HG03521 (cell line): ENCODE results near the gene SPINK4.

ENCODE experiments used
- ATAC-seq: cut with Tn5 transposase; IDR thresholded peaks from one replicate; pipeline ENCODE4 v1.9.1; 2021; ENCODE audit warnings: mild to moderate bottlenecking, moderate library complexity; ENCODE audit not compliant: unreplicated experiment

SPINK4 gene

DNA sequence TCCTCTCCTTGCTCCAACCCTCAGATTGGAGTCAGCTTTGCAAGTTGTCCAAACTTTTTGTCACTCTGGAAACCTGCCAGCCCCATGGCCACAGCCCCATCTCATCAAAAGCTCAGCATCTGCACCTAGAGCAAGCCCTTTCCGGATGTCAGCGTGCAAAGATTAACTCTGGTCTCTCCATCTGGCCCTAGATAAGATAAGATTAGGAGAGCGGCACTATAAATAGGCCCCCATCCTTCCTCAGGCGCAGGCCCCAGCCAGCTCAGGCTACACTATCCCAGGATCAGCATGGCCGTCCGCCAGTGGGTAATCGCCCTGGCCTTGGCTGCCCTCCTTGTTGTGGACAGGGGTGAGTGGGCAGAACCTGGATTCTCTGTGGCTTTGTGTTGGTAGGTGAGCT is at the start of gene SPINK4:
TSS of gene SPINK4 (plus strand) at position 247 of the 400 bp plus-strand sequence. CDS start at position 289, 42 bp downstream.
- ATAC-seq, result no peak

DNA sequence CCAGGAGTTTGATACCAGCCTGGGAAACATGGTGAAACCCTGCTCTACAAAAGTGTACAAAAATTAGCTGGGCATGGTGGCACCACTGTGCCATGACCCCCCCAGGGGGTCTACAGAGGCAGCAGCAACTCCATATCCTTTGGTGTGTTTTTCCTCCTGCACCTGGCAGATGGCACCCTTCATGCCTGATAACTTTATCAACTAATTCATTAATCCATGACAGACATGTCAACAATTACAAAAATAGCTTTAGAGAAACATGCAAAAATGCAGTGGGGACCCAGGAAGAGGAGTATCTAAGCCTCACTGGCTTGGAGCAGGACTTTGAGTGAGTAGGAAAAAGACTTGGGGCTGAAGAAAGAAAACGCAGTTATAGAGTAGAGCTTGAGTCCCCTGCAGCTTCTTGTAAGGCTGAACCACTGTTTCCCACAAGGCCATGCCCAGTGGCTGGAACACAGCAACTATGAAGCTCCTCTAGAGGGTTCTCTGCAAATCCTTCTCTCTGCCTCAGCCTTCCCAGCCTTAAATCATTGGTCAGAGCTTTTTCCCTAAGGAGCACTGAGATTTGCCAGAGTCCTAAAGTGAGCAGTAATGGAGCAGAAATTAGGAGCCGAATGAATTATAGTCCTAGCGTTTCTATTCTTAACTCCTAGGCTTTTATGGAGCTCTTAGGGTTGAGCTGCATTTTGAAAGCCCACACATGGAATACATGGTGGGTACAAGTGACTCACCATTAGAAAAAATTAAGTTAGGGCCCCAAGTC is 47.3 kb upstream of the SPINK4 start:
- ATAC-seq, result no peak

DNA sequence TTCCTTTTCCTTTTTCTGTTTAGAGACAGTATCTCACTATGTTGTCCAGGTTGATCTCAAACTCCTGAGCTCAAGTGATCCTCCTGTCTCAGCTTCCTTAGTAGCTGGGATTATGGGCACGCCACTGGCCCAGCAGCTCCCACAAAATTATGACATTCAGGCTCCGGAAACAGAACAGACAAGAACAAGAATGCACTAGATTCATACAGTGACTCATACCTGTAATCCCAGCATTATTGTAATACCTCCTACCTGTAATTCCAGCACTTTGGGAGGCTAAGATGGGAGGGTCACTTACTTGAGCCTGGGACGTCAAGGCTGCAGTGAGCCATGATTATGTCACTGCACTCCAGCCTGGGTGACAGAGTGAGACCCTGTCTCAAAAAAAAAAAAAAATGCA is 46.1 kb upstream of the SPINK4 start:
- no peak for ATAC-seq

GRCh38 chr9:33196736-33197135 is 43.2 kb upstream of the SPINK4 start:
- no peak for ATAC-seq

DNA sequence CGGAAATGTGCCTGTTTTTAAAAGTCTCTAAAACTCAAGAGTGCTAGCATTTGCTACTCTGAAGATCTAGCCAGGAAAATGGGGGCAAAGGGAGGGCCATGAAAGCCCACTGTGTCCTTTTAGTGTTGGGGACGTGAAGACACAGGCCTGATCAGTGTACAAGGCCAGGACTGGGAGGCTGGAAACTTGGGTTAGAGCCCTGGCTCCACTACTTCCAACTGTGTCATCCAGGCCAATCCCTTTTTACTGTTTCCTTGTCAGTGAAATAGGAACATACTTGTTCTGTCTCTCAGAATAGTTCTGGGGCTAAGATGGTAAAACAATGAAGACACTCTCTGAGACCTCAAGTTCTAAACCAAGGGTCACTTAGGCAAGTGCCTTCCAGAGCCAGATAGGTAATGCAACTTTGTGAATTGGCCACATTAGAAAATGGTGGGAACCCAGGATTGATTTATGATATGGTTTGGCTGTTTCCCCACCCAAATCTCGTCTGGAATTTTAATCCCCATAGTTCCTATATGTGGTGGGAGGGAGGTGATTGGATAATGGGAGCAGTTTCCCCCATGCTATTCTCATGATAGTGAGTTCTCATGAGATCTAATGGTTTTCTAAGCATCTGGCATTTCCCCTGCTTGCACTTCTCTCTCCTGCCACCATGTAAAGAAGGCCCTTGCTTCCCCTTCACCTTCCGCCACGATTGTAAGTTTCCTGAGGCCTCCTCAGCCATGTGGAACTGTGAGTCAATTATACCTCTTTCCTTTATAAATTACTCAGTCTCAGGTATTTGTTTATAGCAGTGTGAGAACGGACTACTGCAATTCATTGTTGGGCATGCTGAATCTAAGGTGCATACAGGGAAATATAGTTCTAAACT is 42.5 kb upstream of the SPINK4 start:
- no peak for ATAC-seq

- no peak for ATAC-seq
Observed at GRCh38 chr9:33198165-33198564, 41.8 kb upstream of the SPINK4 start.

- ATAC-seq, result peak; percentile 32
Observed at GRCh38 chr9:33202018-33202417, 37.9 kb upstream of the SPINK4 start.

DNA sequence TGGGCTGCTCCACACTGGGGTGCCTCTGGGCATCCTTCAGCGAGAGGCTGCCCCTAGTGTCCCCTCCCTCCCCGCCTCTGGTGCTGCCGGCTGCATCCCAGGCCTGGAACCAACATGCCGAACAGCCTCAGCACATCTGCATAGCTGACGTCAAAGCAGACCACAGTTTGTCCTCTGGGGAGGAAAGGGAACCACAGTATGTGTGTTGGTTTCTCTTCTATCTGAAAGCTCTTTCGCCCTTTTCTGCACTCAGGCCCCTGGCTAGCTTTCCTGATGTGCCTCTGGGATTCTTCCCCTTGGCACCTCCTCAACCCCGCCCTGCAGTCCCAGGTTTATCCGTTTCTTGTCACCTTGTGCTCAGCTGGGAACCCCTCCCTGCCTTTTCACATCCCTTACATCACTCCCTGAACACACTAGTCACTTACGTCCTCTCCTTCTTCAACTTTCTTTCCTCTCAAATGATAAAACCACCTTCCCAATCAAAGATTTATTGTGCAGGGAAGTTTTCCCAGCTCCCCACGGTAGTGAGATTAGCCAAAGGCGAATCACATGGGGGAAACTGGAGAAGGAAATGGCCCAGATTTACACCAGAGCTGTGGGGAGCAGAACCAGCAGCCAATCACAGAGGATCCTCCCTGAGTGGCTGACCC is 37.3 kb upstream of the SPINK4 start:
- peak; percentile 99 for ATAC-seq

DNA sequence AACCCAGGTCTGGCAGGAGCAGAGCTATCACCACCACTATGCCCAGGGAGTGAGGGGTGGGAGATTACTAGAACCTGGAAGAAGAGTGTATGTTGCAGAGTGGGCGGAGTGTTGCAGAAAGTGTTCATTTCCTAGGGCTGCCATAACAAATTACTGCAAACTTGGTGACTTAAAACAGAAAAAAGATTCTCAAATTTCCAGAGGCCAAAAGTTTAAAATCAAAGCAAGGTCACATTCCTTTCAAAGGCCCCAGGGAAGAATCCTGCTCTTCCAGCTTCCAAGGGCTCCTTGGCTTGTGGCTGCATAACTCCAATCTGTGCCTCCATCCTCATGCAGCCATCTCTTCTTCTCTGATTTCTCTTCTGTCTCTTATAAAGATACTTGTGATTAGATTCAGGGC is 30.6 kb upstream of the SPINK4 start:
- no peak for ATAC-seq

GRCh38 chr9:33210006-33210715 is 29.8 kb upstream of the SPINK4 start:
- ATAC-seq, result no peak

- ATAC-seq, result no peak
Observed at GRCh38 chr9:33211695-33212393, 28.1 kb upstream of the SPINK4 start.

GRCh38 chr9:33220681-33221567 is 19.0 kb upstream of the SPINK4 start:
- ATAC-seq, result no peak

GRCh38 chr9:33221568-33221884 is 18.4 kb upstream of the SPINK4 start:
- ATAC-seq, result no peak

- no peak for ATAC-seq
Observed at GRCh38 chr9:33222031-33222430, 17.9 kb upstream of the SPINK4 start.

DNA sequence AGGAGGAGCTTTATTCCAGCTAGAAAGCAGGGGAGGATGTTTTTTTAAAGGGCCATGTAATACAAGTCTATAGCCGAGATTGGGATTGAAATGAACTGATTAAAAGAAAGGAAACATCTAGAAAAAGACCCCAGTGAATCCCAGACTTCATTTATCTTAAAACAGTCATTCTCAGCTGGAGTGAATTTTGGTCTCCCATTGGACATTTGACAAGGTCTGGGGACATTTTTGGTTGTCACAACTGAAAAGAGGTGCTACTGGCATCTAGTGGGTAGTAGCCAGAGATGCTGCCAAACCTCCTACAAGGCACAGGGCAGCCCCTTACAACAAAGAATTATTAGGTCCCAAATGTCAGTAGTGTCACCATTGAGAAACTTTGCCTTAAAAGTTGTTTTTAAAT is 16.3 kb upstream of the SPINK4 start:
- ATAC-seq, result no peak

GRCh38 chr9:33225319-33226147 is 14.4 kb upstream of the SPINK4 start:
- no peak for ATAC-seq

GRCh38 chr9:33227008-33227398 is 13.0 kb upstream of the SPINK4 start:
- ATAC-seq, result no peak

GRCh38 chr9:33227741-33228140 is 12.2 kb upstream of the SPINK4 start:
- no peak for ATAC-seq

DNA sequence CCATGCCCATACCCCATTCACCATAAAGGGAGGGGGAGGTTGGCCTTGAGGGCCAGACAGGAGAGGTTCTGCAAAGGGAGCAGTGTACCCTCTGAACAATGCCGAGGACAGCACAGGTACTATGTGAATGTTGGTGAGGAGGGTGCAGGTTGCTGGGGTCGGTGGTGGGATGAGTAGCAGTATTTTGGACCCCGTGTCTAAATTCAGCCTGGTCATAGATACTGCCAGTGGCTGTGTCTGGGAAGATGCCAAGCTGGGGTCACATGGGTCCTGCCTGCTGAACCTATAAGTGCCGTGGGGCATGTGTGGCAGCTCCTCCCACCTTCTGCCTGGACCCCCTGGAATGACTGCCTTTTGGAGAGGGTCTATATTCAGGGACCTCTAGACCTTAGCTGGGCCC is 11.4 kb upstream of the SPINK4 start:
- no peak for ATAC-seq
